Activated naive CD4-positive, alpha-beta T cell treated with anti-CD3 and anti-CD28 coated beads, Interleukin-2, amount 50 U/mL, for 16 hours (primary cell): ENCODE results near the gene ZBTB12.
"Not testable (repeated sequence)": the region's sequence is repeated elsewhere in the genome, so short reads cannot be mapped to it uniquely, and the experiment has no call there.

Source experiments
- DNase-seq: peaks from one replicate; pipeline ENCODE4 v3.0.0-alpha.2; 2020

ZBTB12 gene

DNA sequence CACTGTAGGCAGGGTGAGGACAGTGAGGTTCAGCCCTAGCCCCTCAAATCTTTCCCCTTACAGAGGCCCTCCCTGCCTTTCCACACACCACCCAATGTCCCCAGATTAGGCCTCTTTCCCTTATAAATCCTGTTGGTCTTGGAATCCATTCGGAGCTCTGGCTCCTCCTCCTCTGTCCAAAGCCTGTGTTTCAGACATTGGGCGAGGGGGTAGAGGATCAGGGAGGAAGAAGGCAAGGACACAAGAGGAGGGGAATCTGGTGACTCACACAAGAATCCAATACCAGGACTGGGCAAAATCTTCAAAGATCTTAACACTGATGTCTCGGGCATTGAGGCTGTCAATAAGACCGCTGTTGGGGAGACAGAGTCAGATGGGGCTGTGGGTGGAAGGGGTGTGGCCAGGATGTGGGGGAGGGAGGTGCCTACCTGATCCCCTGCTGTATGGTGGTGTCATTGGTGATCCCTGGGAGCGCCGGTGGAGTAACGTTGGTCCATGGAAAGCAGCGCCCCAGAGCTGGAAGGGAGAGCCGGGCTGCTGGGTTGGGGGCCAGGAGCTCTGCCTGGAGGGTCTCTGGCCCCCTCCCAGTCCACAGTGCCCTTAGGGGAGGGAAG, 30.7 kb downstream of the ZBTB12 start:
- no peak for DNase-seq

- no peak for DNase-seq
Observed at GRCh38 chr6:31870385-31870921, 31.4 kb downstream of the ZBTB12 start.

DNA sequence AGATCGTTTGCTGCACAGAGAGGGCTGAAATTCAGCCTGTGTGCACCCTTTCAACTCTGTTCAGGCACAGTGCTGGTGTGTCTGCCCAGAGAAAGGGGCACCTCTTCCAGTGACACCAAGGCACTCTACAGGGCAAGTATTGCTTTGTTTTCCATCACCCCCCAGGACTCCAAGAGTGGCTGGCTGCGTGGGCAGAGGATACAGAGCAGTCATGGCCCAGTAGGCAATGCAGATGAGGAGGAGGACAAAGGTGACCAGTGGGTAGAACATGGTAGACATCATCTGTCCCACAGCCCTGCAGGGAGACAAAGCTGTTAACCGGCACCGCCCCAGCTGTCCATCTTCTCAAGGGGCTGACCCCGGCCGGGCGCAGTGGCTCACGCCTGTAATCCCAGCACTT, 32.5 kb downstream of the ZBTB12 start:
- DNase-seq: no peak

DNA sequence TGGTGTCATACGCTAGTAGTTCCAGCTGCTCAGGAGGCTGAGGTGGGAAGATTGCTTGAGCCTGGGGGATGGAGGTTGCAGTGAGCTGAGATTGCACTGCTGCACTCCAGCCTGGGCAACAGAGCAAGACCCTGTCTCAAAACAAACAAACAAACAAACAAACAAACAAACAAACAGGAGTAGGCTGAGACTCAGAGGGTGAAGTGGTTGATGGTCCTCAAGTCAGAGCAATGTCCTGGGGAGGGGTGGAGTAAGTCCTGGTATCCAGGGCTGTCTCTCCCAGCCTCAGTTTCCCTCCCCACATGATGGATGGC, 33.3 kb downstream of the ZBTB12 start:
- not testable (repeated sequence) for DNase-seq

DNA sequence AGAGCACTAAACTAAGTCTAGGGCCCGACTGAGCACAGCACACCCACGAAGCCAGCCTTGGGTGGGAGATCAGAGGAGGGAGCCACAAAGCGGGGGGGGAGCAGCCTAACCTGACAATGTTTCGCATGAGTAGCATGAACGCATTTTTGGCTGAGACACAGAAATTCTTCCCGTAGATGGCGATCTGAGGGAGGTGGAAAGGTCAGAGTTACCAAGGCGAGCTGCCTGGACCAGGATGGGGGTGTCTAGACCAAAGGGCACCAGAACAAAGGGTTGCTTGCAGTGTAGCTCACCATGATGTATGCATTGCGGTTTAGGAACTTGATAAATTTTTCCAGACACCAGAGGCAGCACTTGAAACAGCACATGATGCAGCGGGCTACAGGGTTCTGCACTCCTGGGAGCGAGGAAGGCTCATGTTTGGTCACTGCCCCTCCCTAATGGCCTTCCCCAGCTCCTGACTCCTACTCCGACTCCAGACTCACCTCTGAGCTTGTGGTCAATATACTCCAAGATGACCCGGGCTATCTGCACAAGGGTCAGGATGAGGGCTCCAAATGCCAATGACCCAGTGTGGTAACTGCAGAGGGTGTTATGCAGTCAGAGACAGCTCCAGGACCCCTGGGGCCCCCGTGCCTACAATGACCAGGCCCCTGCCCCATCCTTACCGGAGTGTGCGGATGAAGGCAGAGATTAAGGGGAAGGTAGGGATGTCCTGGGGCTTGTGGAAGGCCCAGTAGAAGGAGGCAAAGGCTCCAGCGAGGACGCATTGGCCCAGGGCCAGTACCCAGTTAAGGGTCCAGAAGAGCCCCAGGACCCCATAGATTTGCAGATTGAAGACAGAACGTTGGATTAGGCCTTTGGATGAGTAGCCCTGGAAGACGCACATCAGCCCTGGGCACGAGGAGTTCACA, 36.4 kb downstream of the ZBTB12 start:
- DNase-seq: no peak

DNA sequence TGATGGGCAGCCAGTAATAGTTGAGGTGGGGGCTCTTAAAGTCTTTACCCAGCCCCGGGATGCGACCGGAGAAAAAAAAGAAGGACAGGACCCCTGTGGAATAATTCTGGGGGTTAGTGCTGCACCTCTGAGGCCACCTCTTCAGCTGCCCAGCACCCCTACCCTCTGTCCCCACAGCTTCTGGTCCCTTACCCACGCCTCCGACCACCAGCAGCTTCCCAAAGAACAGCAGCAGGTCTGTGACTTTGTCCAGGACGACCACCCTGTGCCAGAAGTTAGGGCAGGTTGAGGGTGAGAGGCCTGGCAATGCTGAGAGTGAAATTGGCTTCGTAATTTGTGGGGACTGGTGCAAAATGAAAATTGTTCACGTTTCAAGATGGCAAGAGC, 37.1 kb downstream of the ZBTB12 start:
- DNase-seq: no peak

GRCh38 chr6:31864123-31864562, 37.7 kb downstream of the ZBTB12 start:
- DNase-seq: not testable (repeated sequence)

DNA sequence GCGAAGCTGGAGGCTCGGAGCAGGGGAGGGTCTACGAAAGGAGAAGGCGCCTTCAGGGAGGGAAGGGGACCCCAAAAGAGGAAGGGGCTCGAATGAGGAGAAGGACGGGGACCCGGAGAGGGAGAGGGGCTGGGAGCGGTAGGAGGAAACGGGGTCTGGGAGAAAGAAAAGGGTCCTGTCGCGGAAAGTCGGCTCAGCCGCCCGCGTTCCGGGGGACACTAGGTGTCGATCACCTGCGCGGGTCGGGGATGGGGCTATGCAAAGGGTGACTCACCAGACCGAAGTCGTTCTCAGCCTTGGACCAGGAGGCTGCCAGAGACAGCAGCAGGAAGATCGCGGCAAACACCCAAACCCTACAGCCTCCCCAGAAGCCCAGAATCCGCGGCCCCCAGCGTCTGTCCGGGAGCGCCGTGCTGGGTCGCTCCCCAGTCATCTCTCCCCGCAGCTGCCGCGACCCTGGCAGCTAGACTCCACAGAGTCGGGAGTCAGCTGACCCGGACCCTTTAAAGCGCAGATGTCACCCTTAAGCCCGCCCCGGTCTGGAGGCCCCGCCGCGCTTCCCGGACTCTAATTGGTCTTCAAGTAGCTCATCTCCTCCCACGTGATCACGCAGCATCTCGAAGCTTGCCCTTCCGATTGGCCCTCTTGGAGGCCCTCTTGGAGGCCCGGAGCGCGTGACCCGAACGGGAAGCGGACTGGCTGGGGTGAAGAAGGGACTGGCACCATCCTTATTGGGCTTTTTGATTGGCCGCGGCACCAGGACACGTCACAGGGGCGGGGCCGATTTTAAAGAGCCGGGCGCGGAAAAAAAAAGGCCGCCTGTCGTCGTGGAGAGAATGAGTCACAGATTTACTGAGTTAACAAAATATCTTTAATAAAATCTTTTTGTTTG, 39.3 kb downstream of the ZBTB12 start, which contains the start of gene NEU1:
NEU1 (minus strand) TSS at position 478 of the 892 bp plus-strand sequence; CDS start at position 433, 45 bp downstream.
- peak; percentile 99 for DNase-seq

DNA sequence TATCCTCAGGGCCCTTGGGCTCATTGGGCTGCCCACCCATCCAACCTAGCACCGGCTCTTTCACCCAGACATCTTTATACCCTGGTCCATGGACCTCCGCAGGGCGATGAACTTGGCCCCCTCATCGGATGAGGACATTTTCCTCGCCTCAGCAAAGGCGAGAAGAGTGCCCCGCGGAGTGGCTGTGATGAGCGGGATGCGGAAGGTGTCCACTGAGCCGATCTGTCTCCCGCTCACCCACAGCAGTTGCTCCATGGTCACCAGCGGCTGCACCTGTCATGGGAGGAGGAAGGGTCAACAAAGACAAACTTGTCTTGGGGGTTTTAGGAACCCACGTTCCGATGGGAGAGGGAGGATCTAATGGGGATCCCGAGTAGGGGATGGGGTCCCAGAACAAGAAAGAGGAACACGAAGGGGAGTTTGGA, 40.0 kb downstream of the ZBTB12 start:
- no peak for DNase-seq

- DNase-seq: no peak
Observed at GRCh38 chr6:31861150-31861549, 40.7 kb downstream of the ZBTB12 start.

DNA sequence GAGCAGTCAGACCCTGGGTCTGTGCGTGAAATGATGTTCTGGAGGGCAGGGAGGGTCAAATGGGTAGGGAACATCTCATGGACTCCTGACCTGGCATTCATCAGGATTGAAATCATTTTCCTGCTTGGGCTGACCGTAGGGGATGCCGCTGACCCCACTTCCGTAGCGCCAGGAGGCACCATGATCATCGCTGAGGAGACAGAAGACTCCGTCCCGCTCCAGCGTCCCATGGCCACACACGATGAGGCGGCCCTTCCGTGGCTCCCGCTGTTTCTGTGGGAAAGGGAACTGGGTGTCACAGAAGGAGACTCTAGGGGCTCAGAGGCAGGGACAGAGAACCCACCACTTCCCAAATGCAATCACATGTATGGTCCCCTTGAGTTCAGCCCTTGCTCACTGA, 41.5 kb downstream of the ZBTB12 start:
- no peak for DNase-seq

- DNase-seq: no peak
Observed at GRCh38 chr6:31859923-31860322, 42.0 kb downstream of the ZBTB12 start.

DNA sequence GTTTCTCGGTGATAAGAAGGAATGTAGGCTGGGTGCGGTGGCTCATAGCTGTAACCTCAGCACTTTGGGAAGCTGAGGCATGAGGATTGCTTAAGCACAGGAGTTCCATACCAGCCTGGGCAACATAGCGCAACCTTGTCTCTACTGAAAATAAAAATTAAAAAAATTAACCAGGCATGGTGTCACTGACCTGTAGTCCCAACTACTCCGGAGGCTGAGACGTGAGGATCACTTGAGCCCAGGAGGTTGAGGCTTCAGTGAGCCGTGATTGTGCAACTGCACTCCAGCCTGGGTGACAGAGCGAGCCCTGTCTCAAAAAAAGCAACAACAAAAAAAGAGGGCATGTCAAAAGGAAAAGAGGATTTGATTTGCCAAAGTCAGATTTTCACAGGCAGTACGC, 43.2 kb downstream of the ZBTB12 start:
- DNase-seq: no peak

GRCh38 chr6:31857774-31858173, 44.1 kb downstream of the ZBTB12 start:
- DNase-seq: not testable (repeated sequence)

- not testable (repeated sequence) for DNase-seq
Observed at GRCh38 chr6:31851980-31852718, 49.7 kb downstream of the ZBTB12 start.

DNA sequence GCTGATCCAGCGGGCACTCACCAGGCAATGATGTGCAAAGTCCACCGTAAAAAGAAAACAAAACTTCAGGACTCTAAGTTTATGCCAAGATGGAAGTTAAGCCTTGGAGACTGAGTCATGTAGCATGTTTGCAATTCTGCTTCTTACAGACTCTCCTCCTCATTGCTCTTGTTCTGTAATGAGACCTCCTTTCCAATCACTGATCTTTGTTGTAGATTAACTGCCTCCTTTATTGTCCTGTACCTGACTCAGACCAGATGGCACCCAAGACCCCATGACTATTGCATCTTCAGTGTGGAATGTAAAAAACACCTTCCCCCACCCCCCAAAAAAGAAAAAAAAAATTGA, 50.4 kb downstream of the ZBTB12 start:
- DNase-seq: no peak

DNA sequence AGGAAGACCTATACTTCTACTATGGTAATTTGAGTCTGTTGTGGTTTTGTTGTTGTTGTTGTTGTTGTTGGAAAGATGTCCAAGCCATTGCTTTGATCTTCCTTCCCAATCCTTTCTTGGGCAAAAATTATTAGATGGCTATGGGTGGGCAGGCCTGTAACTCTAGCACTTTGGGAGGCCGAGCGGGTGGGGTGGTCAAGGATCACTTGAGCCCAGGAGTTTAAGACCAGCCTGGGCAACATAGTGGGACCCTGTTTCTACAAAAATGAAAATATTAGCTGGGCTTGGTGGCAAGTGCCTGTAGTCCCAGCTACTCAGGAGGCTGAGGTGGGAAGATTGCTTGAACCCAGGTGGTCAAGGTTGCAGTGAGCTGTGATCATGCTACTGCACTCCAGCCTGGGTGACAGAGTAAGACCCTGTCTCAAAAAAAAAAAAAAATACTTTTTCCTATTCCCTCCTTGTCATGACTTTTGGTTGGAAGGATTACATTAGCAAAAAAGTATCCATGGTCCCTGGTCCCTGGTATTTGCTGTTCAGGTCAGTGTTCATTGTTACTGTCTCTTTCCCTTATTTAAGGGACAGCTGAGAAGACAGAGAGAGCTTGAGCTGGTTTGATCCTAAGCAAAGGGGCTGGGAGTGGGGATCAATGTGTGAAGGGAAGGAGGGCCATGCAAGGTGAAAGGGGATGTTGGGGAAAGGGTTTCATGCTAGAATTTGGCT, 51.0 kb downstream of the ZBTB12 start:
- no peak for DNase-seq
